NCI-H2081 (cell line): Measurements from ENCODE around the gene P2RY8.
"Not testable (repeated sequence)": the region's sequence is repeated elsewhere in the genome, so short reads cannot be mapped to it uniquely, and the experiment has no call there.

Experiments used
- DNase-seq, 2 experiments: peaks; one replicate each; lab custom pipeline; 2025; lab: John Stamatoyannopoulos, UW

Gene P2RY8

DNA sequence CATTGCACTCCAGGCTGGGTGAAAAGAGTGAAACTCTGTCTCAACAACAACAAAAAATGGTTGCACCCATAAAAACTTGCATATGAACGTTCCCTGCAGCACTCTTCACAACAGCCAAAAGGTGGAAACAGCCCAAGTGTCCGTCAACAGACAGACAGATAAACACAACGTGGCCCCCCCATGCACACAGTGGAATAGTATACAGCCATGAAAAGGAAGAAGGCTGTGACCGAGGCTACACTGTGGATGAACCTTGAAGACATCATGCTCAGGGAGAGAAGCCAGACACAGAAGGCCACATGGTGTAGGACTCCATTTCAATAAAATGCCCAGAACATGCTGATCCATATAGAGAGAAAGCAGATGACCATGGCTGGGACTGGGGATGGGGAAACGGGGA is 50.8 kb downstream of the P2RY8 start:
- no peak for DNase-seq

DNA sequence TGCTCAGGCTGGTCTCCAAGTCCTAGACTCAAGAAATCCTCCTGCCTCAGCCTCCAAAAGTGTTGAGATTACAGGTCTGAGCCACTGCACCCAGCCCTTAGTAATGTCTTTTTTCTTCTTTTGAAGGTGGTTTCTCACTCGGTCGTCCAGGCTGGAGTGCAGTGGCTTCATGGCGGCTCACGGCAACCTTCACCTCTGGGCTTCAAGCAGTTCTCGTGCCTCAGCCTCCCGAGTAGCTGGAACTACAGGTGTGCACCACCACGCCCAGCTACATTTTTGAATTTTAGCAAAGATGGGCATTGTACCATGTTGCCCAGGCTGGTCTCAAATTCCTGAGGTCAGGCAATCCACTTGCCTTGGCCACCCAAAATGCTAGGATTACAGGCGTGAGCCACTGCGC is 52.0 kb downstream of the P2RY8 start:
- no peak for DNase-seq

DNA sequence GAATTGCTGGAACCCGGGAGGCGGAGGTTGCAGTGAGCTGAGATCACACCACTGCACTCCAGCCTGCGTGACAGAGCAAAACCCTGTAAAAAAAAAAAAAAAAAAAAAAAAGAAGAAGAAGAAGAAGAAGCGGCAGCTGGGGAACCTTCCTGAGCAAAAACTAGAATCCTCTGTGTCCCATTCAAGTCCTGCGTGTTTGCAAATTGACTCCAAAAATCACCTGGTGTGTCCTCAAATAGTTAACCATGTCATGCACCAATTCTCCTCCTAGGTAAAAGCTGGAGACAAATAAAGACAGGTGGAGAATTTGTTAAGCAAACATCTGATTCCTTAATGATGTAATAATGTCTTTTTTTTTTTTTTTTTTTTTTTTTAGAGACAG is 52.4 kb downstream of the P2RY8 start:
- DNase-seq = no peak

DNA sequence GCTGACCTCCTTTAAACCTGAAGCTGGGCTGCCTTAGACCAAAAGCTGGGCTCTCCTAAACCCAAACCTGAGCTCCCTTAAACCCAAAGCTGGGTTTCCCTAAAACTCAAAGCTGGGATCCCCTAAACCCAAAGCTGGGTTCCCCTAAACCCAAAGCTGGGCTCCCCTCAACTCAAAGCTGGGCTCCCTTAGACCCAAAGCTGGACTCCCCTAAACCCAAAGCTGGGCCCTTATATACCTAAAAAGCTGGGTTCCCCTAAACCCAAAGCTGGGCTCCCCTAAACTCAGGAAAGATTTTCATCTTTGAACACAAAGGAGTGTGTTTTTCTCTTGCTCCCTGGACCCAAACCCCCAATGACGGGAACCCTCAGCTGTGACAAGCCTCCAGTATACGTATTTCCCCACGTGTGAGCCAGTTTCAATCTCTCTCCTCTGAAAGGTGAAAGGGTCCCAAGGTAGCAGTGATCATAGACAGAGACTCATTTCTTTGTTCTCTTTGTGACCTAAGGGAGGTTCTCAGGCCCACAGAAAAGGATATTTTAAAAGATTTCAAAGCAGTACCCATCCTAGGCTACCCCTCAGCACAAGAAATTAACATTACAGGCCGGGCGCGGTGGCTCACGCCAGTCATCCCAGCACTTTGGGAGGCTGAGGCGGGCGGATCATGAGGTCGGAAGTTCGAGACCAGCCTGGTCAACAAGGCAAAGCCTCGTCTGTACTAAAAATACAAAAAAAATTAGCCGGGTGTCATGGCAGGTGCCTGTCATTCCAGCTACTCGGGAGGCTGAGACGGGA is 52.9 kb downstream of the P2RY8 start:
- DNase-seq = no peak

DNA sequence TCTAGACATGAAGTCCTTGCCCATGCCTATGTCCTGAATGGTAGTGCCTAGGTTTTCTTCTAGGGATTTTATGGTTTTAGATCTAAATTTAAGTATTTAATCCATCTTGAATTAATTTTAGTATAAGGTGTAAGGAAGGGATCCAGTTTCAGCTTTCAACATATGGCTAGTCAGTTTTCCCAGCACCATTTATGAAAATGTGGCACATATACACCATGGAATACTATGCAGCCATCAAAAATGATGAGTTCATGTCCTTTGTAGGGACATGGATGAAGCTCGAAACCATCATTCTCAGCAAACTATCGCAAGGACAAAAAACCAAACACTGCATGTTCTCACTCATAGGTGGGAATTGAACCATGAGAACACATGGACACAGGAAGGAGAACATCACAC is 54.5 kb downstream of the P2RY8 start:
- not testable (repeated sequence) for DNase-seq

DNA sequence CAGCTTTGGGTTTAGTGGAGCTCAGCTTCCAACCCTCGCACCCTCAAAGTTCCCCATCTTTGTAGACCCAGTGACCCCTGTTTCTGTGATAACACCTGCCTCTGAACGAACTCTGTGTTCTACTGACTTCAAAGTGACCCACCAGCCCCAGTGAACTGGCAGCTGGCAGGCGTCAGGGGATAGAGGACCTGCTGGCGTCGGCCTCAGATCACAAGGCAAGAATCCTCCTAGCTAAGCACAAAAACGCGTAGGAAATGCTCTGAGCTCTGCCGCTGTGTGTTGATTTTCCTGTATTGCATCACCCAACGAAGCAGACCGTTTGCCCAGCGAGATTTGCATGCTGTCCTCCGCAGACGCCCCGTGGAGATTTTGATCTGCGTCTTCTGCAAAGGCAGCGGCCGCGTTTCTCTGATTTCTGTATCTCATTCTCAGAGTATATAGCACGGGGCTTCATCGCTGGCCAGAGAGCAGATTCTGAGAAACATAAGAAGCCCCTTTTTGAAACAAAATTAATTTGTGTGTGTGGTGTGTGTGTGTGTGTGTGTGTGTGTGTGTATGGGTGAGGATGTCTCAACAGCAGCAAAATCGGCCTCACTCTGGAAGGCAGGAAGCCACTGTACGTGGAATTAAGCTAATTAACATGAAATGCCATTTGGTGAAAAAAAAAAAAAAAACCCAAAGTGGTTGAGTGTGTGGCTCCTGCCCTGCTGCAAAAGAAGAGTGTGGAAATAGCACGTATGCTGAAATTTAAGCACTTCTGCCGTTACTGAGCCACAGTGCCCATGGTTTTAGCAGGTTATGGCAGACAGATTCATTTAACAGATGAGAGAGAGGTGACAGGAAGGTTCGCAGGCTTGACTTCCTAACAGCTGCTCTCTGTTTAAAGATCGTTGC is 55.1 kb downstream of the P2RY8 start:
- no peak for DNase-seq

DNA sequence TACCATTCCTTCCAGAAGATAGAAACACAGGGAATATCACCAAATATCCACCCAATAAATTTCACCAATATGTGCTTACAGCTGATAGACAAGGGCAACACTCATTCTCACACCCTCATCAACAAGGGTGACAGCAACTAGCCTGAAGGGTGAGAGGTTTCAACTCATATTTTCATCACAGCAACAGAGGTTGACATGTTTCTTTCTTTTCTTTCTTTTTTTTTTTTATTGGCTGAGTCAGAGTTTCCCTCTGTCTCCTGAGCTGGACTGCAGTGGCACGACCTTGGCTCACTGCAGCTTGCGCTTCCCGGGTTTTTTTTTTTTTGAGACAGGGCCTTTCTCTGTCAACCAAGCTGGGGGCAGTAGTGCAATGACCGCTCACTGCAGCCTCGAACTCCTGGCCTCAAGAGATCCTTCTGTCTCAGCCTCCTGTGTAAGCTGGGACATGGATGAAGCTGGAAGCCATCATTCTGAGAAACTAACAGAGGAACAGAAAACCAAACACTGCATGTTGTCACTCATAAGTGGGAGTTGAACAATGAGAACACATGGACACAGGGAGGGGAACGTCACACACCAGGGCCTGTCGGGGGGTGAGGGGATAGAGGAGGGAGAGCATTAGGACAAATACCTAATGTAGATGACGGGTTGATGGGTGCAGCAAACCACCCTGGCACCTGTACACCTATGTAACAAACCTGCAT is 56.8 kb downstream of the P2RY8 start:
- no peak for DNase-seq

DNA sequence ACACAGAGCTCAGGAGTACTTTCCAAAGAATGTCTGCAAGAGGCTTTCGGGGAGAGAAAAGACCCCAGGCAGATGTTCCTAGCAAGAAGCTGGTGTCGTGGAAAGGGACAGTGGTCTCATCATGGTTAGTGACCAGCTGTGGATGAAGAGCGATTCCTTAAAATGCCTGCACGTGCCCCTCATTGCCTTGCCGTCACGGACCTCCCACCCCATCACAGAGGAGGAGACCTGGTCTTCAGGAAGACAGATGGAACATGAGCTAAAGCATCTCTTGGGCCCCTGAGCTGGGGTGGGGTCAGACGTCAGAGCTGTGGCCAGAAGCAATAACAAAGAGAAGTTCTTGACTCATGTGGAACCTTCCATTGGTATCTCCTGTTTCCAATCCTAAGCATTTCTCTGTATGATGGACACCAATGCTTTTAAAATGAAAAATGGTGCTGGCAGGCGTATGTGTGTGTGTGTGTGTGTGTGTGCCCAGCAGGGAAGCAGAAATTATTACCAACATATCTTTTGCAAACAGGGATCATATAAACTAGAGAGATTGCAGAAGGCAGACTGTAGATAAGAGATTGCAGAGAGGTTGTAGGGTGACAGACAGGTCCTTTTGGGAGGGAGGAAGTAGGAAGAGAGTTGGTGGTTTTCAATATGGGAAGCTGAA is 59.1 kb downstream of the P2RY8 start:
- DNase-seq = no peak

DNA sequence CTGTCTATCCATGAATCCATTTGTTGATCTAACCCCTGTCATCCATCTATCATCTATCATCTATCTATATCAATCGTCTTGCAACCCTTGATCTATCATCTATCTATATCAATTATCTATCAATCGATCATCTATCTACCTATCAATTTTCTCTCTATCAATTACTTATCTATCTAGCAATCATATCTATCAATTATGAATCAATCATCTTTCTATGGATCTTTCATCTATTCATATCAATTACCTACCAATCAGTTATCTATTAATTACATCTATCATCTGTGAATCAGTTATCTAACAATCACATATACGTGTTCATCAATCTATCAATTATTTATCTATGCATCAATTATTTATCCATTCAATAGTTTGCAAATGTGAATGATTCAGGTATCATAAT is 59.8 kb downstream of the P2RY8 start:
- no peak for DNase-seq

DNA sequence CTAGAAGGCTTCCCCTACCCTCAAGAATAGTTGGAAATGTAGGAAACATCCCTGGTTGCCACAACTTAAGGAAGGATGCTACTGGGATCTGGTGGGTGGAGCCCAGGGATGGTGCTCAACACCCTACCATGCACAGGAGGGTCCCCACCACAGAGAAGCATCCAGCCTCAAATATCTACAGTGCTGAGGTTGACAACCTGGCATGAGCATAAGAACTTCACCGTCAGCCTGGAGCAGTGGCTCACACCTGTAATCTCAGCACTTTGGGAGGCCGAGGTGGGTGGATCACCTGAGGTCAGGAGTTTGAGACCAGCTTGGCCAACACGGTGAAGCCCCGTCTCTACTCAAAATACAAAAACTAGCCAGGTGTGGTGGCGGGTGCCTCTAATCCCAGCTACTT is 60.3 kb downstream of the P2RY8 start:
- no peak for DNase-seq

DNA sequence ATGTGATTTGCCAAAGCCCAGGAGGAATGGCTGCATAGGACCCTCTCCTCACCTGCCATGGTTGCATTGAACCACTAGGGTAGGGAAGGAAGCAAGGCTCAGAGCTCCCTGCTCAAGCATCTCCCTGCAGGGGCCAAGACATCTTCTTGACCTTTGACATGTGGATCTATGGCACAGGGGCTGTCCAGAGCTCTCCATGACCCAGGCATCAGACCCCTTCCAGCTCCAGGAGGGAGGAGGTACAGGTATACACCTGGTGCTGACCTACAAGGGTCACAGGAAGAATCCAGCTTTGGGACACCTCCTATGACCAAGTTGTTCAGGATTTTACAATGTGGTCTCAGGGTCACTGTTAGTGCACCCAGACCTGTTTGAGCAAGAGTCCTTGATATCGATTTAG is 61.1 kb downstream of the P2RY8 start:
- DNase-seq = no peak

DNA sequence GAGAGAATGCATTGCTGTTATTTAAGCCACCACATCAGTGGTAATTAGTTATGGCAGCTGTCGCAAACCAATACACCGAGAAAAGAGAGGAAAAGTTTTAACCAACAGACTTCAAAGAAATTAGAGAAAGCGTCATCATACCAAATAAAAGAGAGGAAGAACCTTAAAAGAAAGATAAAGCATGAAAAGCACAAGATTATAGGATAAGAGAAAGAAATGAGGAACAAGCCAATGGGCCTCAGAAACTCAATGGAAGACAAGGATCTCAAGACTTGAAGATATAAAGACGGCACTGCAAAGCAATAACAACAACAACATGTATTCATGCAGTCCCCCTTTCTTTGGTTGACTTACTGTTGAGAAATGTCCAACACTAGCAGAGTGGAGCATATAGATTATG is 61.5 kb downstream of the P2RY8 start:
- DNase-seq = no peak

DNA sequence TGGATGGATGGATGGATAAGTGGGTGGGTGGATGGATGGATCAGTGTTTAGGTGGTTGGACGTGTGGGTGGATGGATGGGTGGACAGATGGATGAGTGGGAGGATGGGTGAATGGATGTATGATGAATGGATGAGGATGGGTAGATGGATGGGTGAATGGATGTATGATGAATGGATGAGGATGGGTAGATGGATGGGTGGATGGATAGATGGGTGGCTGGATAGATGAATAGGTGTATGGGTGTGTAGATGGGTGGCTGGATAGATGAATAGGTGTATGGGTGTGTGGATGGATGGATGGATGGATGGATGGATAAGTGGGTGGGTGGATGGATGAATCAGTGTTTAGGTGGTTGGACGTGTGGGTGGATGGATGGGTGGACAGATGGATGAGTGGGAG is 62.4 kb downstream of the P2RY8 start:
- not testable (repeated sequence) for DNase-seq

DNA sequence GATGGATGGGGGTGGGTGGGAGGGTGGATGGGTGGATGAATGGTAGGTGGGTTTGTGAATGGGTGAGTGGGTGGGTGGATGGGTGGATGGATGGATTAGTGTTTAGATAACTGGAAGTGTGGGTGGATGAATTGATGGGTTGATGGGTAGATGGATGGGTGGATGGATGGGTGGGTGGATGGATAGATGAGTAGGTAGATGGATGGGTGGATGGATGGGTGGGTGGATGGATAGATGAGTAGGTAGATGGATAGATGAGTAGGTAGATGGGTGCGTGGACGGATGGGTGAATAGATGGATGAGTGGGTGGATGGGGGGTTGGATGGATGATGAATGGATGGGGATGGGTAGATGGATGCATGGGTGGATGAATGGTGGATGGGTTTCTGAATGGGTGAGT is 64.0 kb downstream of the P2RY8 start:
- no peak for DNase-seq

DNA sequence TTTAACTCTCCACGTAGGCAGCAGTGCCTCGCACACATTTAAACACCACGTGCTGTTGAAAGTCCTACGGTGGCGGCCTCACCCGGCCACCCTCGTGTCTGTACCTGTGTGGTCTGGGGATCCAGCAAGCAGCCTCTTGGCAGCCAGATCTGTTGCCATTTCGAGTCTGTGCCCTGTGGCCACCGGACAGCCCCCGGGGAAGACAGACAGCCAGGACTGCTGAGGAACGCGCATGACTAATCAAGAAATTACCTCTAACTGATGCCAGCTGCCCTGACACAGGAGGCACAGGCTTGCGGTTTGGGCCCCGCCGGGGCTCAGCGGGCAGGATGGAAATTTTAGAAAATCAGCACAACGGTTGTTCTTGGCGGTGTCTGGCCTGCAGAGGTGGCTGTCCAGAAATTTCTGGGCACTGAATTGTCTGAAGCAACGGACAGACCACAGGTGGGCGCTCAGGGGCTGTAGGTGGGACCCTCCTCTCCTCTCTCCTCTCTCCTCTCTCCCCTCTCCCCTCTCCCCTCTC is 68.7 kb downstream of the P2RY8 start:
- DNase-seq = no peak

DNA sequence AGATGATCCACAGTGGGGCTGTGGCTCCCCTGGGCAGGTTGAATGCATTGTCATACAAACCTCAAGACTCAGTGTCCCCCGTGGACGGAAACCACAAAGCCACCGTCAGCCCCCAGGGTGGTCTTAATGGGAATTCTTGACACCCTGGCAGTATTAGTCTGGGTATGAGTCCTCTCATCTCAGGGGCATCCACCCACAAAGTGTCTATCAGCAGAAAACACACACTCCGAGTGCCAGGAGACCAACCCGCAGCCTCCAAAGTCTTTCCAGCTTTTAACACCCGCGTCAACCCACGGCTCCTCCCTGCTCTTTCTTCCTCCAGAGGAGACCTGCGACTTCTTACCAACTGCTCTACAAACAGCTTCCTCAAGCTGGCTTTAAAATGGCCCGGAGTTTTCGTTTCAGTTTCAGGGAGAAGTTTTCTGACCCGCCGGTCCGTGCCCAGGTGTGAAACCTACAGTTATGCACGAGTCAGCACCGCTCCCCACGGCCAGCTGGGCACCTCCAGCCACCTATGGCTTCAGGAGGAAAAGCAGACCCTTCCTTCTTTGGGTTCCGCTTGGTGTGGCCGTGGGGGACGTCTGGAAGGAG is 69.9 kb downstream of the P2RY8 start:
- DNase-seq = no peak

DNA sequence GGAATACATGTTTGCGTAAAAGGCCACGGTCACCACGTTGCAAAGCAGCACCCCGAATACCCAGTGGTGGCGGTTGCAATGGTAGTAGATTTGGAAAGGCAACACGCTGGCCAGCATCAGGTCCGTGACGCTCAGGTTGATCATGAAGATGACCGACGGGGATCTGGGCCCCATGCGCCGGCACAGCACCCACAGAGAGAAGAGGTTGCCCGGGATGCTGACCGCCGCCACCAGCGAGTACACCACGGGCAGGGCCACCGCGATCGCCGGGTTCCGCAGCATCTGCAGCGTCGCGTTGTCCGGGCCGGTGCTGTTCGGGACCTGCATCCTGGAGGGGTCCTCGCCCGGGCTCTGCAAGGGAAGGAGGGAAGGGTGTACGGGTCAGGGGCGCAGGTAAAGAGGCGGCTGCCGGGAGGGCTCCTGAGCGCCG is 70.7 kb downstream of the P2RY8 start:
- DNase-seq = no peak

DNA sequence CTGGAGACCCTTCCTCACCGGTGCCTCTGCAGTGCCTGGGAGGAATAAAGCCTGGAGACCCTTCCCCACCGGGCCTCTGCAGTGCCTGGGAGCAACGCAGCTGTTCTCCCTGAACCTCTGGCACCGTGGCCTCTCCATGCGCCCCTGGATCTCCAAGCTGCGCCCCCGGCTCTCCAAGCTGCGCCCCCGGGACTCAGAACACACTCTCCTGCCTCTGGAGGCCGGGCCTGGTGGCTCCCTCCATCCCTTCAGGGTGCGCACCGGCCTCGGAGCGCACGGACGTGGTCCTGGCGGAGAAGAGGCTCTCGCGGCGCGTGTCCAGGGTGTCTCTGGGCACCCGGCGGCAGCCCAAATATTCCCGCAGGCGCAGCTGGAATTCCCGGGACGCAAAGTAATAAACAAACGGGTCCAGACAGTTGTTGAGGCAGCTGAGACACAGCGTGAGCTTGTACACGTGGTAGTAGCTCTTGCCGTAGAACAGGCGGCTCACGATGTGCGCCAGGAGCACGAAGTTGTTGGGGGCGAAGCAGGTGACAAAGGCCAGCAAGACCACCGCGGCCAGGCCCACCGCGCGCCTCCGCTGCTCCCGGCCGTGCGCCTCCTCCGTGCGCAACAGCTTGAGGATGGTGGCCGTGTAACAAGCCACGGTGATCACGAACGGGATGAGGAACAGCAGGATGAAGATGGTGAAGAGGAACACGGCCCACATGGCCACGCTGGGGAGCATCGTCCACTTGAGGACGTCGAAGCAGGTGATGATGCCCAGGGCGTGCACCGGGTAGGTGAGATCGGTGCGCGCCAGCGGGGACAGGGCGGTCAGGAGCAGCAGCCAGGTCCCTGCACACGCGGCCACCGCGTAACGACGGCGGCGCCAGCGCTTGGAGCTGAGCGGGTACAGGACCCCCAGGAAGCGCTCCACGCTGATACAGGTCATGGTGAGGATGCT is 71.4 kb downstream of the P2RY8 start:
- DNase-seq = no peak

DNA sequence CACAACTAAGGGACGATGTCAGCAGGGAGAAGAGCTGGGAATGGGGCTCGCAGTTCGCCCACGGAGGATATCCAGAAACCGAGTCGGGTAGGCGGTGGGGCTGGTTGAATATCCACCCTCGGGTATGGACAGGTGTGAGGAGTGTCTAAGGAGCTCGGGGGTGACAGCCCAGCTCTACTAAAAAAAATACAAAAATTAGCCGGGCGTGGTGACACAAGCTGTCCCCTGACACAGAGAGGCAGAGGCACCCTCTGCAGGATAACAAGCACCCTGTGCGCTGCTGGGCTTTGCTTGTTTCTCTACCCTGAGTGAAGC is 72.1 kb downstream of the P2RY8 start:
- DNase-seq = no peak
